GM19395 (cell line): ENCODE data around the gene MTERF2.

Source experiments
- ATAC-seq: cut with Tn5 transposase; IDR thresholded peaks from one replicate; pipeline ENCODE4 v1.9.1; 2021; ENCODE audit warnings: mild to moderate bottlenecking, moderate library complexity; ENCODE audit not compliant: unreplicated experiment

Gene MTERF2

DNA sequence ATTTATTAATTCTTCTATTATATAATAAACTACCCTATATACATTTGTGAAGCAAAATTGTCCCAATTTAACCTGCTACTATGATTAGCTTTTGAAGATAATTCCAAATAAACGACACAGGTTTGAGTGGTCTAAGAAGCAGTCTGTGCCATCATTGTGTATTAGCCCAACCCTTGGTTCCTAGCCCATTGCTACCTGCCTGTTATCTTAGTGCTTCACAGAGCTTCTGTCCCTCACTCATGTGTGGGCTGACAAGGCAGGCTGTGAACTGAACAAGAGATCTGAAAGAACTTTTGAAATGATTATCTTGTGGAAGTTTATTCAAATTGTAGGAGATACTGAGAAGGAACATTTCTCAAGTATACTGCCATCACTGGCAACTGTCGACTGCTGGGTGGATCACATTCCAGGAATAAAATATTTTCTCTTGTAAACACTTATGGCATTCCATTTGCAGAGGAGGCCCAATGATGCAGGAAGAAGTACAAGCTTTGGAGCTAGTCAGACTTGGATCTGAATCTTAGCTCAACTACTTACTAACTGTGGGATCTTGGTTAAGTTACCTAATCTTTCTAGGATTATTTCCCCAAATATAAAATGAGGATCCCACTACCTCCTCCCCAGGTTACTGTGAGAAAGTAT, 7.8 kb upstream of the MTERF2 start:
- ATAC-seq = no peak

DNA sequence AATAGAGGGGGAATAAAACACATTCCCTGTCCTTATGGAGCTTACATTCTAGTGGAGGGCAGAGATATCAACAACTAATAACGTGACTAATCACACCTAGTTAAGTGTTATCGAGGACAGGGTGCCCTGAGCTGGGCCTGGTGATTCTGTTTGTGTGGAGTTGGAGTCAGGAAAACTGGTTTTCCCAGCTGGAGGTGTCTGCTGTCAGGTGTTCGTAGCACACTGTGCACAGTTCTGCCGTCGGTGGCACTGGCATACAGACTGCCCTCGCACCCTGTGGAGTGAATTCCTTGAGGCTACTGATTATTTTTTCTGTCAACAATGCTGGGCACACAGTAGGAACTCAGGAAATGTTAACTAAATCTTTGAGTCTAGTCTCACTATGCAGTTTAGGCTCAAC, 900 bp upstream of the MTERF2 start:
- no peak for ATAC-seq

DNA sequence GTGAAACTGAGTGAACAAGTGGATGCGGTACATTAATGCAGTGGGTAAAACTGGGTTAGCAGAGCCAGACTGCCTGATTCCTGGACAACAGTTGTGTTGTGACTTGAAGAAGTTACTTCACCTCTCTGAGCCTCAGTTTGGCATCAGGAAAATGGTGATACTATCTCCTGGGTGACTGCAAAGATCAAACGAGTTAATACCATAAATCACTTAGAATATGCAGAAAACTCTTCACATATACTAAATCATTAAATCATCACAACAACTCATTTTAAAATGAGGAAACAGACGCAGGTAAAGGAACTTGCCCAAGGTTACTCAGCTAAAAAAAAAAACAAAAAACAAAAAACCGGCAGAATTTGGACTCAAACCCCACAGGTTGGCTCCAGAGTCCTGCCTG, 811 bp downstream of the MTERF2 start:
- ATAC-seq = no peak

DNA sequence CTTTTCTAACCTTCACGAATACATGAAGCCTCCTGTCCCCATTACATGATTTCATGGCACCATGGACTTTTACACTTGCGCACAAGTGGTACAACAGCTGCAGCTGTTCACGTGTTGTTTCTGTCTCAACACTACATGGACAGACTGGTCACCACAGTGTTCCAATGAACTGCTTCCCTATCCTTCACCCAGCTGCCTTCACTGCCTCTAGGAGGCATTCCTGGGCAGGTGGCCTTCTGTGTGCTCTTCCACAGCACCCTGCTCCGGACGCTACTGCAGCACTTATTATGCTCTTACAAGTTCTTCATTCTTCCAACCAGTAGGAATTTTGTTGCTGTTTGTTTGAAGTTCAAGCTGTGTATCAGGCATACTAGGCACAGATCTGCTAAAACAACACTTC, 1.5 kb downstream of the MTERF2 start:
- ATAC-seq = no peak

DNA sequence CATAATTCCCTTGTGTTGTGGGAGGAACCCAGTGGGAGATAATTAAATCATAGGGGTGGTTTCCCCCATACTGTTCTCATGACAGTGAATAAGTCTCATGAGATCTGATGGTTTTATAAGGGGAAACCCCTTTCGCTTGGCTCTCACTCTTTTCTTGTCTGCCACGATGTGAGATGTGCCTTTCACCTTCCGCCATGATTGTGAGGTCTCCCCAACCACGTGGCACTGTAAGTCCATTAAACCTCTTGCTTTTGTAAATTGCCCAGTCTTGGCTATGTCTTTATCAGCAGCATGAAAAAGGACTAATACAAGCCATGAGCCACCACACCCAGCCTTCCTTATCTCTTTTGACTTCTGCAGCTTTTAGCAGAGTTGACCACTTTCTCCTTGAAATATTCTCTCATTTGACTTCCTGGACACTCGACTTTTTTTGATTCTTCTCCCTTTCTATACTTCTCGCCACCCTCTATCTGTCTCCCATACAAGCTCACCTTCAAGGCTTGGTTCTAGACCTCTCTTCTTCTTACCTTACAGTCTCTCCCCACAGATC, 2.3 kb downstream of the MTERF2 start:
- no peak for ATAC-seq

DNA sequence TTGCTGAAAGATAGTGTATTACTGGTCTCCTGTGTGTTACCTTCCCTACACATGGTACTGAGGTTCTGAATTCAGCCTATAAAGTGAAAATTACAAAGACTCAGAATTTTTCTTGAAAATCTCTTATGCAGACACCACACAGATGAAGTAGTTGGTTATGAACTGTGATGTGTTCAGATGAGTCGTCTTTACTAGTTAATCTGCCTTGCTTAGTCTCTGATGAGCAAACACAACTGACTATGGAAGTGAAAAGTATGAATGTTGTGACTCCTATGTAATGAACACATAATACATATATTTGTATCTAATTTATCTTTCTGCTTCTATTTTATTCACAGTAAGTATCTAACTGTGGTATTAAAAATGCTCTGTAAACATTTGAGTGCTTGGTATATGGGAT, 4.7 kb downstream of the MTERF2 start:
- no peak for ATAC-seq

DNA sequence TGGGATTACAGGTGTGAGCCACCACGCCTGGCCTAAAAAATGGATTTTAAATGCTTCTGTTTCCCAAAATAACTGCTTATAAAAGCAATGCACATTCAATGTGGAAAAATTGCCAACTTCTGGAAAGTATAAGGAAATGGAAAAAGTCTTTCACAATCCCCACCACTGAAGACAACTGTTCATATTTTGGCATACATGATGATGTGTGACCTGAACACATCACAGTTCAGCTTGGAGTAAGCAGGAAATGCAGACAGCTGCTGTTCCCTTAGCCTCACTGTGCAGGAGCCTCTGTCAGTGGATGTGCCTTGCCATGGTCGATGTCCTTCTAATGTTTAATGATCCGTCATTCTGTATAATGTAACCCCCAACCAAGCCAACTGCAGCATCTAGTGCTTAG, 5.2 kb downstream of the MTERF2 start:
- no peak for ATAC-seq

DNA sequence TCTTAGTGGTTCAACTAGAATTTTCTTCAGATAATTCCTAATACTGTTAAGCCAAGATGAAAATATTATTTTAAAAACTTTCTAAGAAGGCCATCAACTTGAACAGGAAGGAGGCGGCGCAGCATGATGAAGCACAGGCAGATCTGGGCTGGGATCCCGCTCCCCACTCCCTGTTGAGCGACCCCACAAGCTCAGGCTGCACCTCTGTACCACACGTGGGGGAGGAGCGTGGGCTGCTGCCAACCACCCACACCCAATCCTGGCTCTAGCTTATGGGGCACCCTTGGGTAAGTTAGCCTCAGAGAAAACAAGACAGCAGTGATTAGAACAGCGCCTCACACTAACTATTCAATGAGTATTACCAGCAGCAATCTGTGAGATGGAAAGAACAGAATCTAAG, 6.0 kb downstream of the MTERF2 start:
- ATAC-seq = no peak

DNA sequence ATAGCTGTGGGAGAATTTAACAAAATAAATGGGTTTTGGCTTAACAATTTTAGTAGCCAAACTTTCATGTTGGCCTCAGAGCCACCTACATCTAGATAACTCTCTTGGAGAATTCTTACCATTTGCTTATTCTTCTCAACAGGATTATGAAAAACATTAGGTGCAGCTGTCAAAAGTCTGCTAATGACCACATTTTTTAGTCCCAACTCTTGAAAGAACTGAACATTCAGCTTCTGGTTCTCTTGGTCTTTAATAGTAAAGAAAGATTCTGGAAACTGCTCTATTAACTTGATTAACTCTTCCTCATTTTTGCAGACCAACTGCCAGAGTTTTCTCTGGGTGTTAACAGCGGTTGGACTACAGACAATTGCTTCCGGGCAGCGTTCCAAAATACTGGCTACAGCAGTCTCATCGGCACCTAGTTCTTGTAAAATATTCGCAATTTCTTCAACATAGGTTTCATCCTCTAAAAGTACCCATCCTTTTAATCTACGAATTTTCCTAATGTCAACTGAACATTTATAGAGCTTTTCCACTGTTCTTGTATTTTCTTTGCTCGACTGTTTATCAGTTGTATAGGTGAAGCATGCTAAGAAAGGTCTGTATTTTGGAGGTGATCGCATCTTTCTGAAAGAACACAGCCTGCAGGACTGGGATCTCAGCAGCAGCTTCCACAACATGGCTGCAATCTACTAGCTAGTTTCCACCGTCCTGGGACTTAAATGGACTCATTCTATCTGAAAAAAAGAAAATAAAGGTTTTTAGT, 8.7 kb downstream of the MTERF2 start:
- no peak for ATAC-seq

DNA sequence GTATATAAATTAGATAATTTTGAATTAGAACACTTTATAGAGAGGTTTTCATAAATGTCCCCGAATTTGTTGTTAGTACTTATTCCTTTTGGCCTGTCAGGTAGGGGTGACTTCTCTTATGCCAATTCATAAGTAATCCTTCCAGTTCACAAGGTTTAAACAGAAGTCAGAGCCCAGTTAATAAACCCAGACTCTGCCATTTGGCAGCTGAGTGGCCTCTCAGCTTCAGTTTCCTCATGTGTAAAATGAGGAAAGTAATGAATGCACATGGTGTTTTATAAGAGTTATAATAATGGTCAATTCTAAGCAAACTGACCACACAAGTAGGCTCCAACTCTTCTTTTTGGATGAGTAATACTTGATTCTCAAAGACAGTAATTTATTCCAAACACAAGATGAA, 10.3 kb downstream of the MTERF2 start:
- no peak for ATAC-seq

DNA sequence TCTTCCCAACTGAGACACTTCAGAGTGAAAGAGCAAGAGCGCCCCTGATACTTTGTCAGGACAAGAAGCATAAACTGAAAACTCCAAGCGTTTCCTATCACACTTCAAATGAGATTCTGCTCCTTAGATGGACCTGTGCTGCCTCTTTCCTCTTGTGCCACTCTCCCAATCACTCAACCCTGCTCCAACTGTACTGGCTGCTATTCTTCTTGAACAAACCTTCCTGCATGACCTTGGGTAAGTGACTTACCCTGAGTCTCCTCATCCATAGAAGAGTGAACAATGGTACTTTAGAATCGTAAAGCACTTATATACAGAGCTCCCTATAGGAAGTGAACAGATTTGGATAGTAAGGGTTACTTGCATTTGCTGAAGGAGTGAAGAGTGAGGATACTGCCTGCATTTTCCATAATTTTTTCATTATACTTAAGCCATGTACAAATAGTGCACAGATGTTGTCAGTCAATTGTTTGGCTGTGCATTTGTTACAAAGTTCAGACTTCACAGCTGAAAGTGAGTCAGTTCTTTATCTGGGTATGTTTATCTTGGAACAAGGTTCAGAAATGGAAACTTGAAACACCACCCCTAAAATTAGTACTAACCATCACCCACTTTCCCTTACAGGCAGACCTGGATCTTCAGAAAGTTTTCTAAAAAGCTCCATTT, 10.8 kb downstream of the MTERF2 start:
- no peak for ATAC-seq

DNA sequence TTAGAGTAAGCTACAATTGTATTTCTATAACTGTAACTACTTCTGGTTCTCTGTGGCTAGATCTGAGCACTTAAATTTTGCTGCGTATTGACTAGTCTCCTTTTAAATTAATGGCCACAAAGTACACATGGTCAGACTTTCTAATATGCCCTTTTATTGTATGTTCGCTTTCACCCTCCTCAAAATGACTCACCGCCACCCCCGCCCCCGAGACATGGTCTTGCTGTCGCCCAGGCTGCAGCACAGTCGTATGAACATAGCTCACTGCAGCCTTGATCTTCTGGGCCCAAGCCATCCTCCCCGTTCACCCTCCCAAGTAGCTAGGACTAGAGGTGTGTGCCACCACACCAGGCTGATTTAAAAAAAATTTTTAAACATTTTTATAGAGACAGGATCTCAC, 11.8 kb downstream of the MTERF2 start:
- no peak for ATAC-seq

DNA sequence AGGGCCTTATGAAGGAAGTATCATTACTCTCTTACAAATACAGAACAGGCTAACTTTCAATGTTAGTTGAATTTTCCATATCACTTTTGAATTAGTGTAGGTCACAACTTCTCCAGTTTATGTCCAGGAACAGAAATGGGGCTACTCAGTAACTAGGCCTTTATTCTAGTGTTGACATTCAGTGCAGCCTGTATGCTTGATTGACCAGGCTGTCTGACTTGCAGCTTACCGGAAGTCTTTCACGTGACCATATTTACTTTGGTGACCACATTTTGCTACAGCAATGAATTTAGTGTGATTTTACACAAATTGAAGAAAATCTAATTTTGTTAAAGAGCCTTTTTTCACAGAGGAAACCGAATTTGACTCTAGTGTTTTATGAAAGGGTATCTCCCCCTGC, 12.4 kb downstream of the MTERF2 start:
- peak; percentile 97 for ATAC-seq

DNA sequence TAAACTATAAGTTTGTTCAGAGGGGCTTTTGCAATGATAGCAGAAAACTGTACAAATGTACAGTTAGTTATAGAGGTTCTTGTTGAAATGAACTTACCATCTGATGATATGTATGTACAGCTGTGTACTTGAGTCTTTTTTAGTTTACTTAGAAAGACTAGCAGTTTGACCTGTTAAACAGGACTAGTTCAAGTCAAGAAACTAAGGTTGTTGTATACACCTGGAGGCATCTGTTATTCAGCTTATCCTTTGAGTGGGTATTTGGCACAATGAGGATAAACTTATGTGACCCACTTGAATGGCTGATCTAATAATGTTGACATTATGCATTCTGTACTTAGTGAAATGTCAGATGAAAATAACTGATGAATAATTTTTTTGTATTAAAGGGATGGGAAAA, 13.4 kb downstream of the MTERF2 start:
- ATAC-seq = no peak

DNA sequence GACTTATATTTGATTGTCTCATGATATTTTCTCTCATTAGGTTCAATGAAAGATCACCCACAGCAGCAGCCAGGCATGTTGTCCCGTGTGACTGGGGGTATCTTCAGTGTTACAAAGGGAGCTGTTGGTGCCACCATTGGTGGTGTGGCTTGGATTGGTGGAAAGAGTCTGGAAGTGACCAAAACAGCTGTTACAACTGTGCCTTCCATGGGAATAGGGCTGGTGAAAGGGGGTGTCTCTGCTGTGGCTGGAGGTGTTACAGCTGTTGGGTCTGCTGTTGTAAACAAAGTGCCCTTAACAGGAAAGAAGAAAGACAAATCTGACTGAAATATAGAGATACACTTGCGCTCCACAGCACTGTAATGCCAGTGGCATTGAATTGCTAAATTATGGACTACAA, 15.9 kb downstream of the MTERF2 start:
- no peak for ATAC-seq

DNA sequence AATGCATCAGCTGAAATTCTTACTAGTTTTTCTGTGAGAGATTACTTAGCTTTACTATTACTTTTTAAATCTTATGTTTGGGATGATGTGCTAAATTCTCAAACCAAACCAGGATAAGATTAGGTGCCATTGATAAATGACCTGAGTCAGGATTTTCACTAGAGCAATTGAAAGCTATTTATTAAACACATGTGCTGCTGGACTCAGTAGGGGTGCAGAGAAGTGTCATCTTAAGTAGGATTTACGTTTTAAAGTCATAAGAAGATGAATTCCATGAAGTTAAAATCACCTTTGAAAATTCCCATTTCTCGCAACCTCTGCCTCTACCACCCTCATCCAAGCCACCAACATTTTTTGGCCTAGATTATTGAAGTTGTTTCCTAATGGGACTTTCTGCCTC, 22.4 kb downstream of the MTERF2 start:
- ATAC-seq = no peak

DNA sequence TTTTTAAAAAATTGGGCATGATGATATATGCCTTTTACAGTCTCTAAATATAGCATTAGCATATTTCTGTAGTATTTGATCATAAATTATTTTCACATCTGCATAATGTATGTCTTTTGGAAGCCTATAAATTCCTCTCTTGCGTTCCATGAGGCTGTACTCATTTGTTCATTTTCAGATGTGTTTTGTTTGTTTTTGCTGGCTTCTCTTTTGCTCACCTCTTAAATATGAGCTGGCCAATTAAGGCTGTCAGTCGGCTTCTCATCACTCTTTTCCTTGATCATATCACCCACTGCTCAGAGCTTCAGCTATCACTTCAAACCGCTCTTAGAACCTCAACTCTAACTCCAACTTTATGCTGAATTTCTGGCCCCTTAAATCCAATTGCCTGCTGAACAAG, 24.7 kb downstream of the MTERF2 start:
- ATAC-seq = no peak

DNA sequence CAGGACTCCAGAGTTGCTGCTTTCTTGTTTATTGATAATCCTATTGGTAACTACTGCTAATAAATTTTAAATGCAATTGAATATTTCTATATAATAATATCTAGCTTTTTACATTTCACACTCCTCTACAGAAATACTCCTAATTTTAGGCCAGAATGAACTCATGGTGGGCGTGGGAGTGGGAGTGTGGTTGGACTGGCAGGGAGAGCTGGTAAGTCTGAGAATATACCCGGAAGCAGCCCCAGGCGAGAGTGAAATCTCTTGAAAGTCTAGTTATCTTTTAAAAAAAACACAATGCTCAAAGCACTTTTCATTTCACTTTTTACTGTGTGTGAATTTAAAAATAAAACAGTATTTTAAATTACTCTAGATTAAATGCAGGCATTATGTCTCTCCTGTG, 26.5 kb downstream of the MTERF2 start:
- no peak for ATAC-seq

DNA sequence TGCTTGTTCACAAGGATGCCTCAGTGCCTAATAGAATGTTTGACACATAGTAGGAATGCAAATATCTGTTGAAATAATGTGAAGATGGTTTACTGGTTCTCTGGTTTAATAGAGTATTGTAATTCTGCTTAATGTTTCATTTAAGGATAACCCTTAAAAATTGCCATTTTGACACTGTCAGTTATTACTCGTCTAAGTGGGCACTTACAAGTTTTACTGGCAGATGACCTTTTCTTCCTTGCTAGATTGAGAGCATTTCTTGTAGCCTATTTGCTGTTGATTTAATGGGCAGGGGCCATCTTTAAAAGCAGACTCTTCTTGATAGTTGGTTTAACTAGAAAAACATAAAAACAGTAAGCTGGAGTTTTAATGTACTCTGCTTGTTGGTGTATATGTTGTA, 29.4 kb downstream of the MTERF2 start:
- ATAC-seq = no peak

DNA sequence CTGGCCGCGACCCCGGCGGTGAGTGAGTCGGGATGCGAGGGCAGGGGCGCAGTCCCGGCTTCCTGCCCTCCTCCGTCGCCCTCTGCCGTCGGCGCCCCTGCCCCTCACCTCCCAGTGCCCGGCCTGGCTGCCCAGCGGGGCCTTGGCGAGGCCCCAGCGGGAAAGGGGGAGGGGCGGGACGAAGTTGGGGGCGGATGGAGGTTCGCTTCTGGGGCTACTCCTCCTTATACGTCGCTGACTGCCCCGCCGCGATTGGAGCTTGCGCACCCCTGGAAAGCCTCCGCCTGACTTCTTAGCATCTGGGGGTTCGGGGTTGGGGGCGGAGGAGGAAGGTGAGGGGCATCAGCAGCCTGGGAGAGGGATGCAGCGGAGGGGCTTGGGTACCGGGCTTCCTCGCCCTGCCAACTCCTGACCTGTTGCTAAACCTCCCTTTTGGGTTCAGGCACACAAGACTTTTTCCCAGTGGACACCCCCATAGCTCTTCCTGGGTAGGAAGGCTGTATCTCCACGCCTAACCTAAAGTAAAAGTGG, 30.8 kb downstream of the MTERF2 start:
- peak; percentile 46 for ATAC-seq

DNA sequence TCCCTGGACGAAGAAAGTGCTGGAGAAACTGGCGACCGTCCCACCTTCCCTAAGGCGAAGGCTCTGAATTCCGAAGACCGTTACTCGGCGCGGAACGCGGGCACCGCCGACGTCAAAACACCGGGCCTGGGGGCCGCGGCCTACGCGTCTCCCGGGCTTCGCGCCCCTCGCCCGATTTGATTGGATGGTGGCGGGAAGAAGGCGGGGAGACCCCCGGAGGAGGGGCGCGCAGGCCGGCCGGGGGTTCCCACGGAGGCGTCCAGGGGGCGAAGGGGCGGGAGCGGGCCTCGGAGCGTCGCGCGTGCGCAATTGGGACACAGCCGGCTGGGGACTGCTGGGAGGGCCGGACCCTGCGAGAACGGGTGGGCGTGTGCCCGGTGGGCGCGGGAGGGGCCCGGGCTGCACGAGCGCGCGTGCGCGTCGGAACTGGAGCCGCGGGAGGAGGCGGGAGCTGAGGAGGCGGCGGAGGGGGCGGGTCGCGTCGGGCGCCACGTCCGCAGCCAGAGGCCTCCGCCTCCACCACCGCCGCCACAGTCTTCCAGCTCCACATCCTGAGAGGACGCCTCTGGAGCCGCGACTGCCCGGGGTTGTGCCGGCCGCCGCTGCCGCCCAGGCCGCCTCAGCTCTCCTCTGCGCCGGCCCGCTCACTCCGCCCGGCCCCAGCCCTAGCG, 31.4 kb downstream of the MTERF2 start, which contains the start of gene TMEM263:
Gene TMEM263 (plus strand): TSS at position 531 of the 671 bp plus-strand sequence. CDS start 11,210 bp downstream, outside the sequence.
- ATAC-seq = peak; percentile 71
